Thoracic aorta (tissue), 2 donors: Measurements from ENCODE around the gene ZNF738. TPM values are rescaled to one million over a fixed set of nuclear protein-coding genes. Genes with fewer than 3 reads are reported as not detected.

Experiments used
- ATAC-seq: fragments of 150-250 bp; one replicate; pipeline ENCODE4 v1.8.0; 2017; ENCODE audit warnings: low read depth; ENCODE audit not compliant: insufficient number of reproducible peaks, low FRiP score
- DNase-seq: peaks from one replicate; pipeline ENCODE4 v3.0.0-alpha.2; 2020; ENCODE audit warnings: low spot score
- H3K27ac ChIP-seq, 2 donors: fragments of 200-600 bp; sonication (generic); 1 replicate in 1 of 2; 2 replicates in 1 of 2; pipeline ENCODE4 v1.5.1; 2016; ENCODE audit warnings: mild to moderate bottlenecking in 2 of 2, moderate library complexity in 2 of 2
- H3K27me3 ChIP-seq: fragments of 200-600 bp; sonication (generic); replicated peaks from 2 replicates; pipeline ENCODE4 v1.6.0; 2016; ENCODE audit warnings: mild to moderate bottlenecking; ENCODE audit not compliant: insufficient read depth
- H3K36me3 ChIP-seq: fragments of 200-600 bp; sonication (generic); one replicate; pipeline ENCODE4 v1.5.1; 2016
- H3K4me1 ChIP-seq, 2 donors: fragments of 200-600 bp; sonication (generic); 1 replicate in 1 of 2; 2 replicates in 1 of 2; pipeline versions ENCODE4 v1.5.1 to v1.6.0; 2016; ENCODE audit warnings: low read depth in 2 of 2, mild to moderate bottlenecking in 1 of 2; ENCODE audit not compliant: control insufficient read depth in 1 of 2
- H3K4me3 ChIP-seq: fragments of 200-600 bp; sonication (generic); 2 replicates; pipeline ENCODE4 v1.5.1; 2016; ENCODE audit warnings: mild to moderate bottlenecking
- H3K9me3 ChIP-seq: fragments of 200-600 bp; sonication (generic); 2 replicates; pipeline ENCODE4 v1.5.1; 2016
- CTCF ChIP-seq: fragments of 200-600 bp; sonication (generic); IDR thresholded peaks from one replicate; pipeline ENCODE4 v1.5.1; 2019; ENCODE audit warnings: antibody characterized with exemption
- total RNA-seq, 2 donors: library from RNA; depleted of rRNA; stranded (reverse); fragments of >200 nt; gene quantifications; one replicate each; pipeline versions ENCODE4 v1.1.0 to v1.2.3, GENCODE V29; 2016

Gene ZNF738
- total RNA-seq, 2 donors from 2014 or later: 3.2 to 4.2 TPM

DNA sequence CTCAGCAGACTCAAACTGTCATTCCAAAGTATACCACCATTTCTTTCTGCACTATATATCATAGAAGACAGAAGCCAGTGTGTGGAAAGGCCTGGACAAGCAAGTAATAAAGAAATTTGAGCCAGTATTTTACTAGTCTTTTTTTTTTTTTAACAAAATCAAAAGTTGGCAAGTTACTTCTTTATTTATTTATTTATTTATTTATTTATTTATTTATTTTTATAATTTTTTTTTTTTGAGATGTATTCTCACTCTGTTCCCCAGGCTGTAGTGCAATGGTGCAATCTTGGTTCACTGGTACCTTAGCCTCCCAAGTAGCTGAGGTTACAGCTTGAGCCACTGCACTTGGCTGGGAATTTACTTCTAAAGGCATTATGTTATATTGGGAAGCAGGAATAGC, 63.4 kb downstream of the ZNF738 start:
- Histone ChIP-seq H3K4me1 (no peaks in the 10 kb centered on the region), H3K9me3 (peaks cover 73% of the 10 kb centered on the region), H3K36me3 (peaks cover 6% of the 10 kb centered on the region), H3K4me3 (no peak overlapping the region), H3K27me3 (no peaks in the 10 kb centered on the region), H3K27ac (no peak overlapping the region)
- TF ChIP-seq CTCF: no peak
- DNase-seq (no peak), ATAC-seq (no peak)

- Histone ChIP-seq H3K9me3 (peaks cover 82% of the 10 kb centered on the region), H3K27me3 (no peaks in the 10 kb centered on the region), H3K4me1 (no peaks in the 10 kb centered on the region), H3K36me3 (peaks cover 6% of the 10 kb centered on the region), H3K4me3 (no peak overlapping the region), H3K27ac (no peak overlapping the region)
- ATAC-seq (no peak), DNase-seq (no peak)
- TF ChIP-seq CTCF: no peak
Observed at GRCh38 chr19:21423057-21424041, 64.5 kb downstream of the ZNF738 start.

Other genes with a start within 250 kb of the ZNF738 start
- 10 to 100 TPM in 1 of 2 donors, 1 to 10 TPM in 1; 3.9 to 15.9 TPM for gene ZNF431, start 217.0 kb upstream of the ZNF738 start, total RNA-seq
- 10 to 100 TPM; 11.5 to 20.5 TPM for gene ZNF708, start 29.6 kb upstream of the ZNF738 start, total RNA-seq
- gene ZNF493, start 38.1 kb downstream of the ZNF738 start, total RNA-seq: 10 to 100 TPM; 33.3 to 41.7 TPM
- 10 to 100 TPM in 1 of 2 donors, 1 to 10 TPM in 1; 7.5 to 20.0 TPM for gene ZNF429, start 146.6 kb downstream of the ZNF738 start, total RNA-seq